ENCODE measurements around the gene MARCO.
"Not testable (repeated sequence)": the region's sequence is repeated elsewhere in the genome, so short reads cannot be mapped to it uniquely, and the experiment has no call there.

Gene MARCO

DNA sequence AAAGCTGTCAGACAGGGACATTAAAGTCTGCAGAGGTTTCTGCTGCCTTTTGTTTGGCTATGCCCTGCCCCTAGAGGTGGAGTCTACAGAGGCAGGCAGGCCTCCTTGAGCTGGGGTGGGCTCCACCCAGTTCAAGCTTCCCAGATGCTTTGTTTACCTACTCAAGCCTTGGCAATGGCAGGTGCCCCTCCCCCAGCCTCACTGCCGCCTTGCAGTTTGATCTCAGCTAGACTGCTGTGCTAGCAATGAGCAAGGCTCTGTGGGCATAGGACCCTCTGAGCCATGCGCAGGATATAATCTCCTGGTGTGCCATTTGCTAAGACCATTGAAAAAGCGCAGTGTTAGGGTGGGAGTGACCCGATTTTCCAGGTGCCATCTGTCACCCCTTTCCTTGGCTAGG, 61.9 kb downstream of the MARCO start:
- not testable (repeated sequence) for DNase-seq (ENCODE audit: low read depth in 2 of 2, low spot score in 1 of 2)

DNA sequence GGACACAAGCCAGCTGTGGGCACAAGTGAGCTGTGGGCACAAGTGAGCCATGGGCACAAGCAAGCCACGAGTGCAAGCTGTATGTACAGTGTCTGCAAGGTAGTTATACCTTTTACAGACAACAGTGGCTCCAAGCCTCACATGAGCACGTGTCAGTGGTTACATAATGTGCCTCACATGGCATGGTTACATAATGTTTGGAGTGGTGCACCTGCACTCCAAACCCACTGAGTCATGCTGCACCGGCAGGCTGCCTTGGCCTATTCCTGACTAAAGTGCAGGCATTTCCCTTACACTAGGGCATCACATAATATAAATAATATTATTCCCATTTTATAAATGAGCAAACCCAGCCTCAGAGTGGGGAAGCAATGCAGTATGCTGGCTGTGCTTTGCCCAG, 62.6 kb downstream of the MARCO start:
- DNase-seq (ENCODE audit: low read depth in 2 of 2, low spot score in 1 of 2) = no peak

DNA sequence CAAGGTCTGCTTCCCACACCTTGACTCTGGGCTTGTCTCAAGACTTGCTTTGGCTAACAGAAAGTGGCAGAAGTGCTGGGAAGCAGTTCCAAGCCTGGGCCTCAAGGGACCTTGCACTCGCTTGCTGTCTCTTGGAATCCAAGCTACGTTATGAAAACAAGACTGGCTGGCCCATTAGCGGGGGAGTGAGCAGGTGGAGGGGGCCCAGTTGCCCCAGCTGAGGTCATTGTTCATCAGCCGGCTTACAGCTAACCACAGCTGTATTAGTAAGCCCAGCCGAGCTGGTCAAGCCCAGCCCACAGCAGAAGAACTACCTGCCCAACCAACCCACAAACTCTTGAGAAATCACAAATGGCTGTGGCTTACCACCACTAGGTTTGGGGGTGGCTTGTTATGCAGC, 63.1 kb downstream of the MARCO start:
- no peak for DNase-seq (ENCODE audit: low read depth in 2 of 2, low spot score in 1 of 2)

DNA sequence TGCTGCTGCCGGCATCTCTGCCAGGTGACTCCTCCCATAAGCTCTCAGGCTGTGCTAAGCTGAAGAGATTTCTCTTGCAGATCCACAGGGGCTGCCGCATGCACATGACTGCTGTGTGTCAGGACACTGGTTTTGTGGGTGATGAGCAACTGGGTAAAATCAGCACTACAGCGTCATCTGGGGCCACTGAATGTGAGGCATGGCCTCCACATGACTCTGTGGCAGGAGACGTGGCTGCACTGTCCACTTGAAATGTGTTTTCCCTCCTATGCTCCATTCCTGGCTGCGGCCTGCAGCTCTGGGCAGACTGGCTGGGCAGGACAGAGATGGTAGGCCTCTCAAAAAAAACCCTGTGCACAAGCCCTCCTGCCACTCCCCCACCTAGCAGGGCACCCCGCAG, 63.6 kb downstream of the MARCO start:
- DNase-seq (ENCODE audit: low read depth in 2 of 2, low spot score in 1 of 2) = no peak

DNA sequence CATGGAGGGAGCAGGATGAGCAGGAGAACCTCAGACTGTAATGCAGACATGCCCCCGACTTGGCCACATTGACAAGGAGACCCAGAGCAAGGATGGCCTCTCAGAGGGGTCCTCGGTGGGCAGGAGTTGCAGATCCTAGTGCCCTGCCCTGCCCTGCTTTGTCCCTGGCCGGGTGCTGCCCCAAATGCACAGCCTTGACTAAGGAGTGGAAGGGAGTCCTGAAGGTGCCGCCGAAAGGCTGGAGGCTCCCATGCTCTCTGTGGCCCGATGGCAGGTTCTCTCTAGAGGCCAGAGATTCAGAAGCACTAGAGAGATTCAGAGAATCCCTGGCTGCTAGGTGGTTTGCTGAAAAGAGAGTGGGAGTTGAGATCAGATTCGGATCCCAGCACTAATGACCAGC, 64.4 kb downstream of the MARCO start:
- no peak for DNase-seq (ENCODE audit: low read depth in 2 of 2, low spot score in 1 of 2)

DNA sequence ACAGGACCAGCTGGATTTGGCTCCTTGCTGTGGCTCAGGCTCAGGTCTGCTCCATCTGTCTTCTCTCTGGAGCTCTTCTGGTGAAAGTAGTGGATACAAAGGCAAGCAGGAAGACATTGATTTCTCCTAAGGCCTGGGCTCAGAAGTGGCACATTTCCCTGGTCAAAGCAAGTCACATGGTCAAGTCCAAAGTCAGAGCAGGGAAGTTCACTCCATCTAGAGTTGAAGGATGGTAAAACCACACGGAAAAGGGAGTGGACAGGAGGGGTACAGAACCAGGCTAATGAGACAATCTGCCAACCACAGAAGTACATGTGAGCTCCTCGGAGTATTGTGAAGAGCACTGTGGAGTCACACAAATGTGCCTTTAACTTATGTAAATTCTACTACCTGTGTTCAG, 66.1 kb downstream of the MARCO start:
- DNase-seq (ENCODE audit: low read depth in 2 of 2, low spot score in 1 of 2) = no peak

DNA sequence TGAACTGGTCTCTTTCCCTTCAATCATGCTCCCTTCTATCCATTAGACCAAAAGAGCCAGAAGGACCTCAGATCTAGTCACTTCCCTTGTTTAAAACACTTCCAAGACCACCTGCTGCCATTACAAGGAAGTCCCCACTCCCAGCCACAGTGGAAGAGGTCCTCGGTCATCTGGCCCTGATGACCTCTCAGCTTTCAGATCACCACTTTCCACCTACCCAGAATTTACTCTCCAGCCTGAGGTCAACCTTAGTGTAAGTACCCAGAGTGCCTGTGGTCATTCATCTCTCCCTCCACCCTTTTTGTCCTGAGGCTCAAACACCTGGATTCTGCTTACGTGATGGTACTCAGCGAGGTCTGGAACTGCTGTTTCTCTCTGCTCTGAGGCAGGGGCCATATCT, 67.1 kb downstream of the MARCO start:
- no peak for DNase-seq (ENCODE audit: low read depth in 2 of 2, low spot score in 1 of 2)

DNA sequence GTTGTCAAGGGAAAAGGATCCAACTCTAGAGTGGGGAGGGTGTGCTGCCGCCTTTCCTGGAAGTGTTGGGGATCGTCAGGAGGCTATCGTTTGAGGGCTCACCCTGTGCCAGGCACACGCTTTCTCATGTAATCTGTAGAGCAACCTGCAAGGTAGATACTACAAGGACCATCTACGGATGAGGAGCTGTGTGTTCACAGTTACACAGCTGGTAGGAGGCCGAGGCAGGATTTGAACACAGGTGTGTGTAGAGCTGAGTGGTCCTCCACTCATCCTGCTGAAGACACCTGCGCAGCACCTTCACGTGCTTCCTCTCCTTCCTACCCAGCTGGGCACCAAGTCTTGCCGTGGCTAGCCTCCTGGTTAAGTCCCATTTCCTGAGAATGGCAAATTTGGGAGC, 68.3 kb downstream of the MARCO start:
- no peak for DNase-seq (ENCODE audit: low read depth in 2 of 2, low spot score in 1 of 2)

DNA sequence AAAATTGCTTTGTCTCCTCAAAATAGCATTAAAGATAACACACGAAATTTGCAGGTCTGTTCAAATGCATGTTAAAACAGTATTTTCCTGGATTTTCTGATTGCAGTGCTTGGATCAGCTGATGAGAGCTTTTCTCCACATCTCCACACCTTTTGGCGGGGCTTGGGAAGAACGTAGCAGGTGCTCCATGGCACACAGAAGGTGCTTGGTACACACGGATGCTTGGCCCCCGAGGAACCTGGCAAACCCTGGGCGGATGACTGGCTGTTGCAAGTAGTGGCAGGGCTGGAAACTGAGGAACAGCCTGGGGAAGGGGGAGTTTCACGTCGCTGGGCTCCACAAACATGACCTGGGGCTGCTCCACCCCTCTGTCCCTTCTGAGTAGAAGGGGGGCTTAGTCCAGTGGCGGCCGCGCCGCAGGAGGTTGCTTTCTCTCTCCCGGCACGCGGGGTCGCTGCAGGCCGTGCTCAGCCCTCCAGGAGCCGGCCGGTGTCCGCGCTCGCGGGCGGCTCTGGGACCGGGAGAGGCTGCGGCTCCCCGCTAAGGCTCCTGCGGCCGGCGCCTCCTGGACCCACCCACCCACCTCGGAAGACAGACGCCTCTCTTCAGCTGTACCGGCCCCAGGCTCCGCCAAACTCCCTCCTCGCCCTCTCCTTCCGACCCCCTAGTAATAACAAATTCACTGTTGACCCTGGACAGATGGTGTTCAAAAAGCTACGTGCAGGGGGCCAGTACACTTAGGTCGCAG, 69.3 kb downstream of the MARCO start:
- DNase-seq (ENCODE audit: low read depth in 2 of 2, low spot score in 1 of 2) = no peak

DNA sequence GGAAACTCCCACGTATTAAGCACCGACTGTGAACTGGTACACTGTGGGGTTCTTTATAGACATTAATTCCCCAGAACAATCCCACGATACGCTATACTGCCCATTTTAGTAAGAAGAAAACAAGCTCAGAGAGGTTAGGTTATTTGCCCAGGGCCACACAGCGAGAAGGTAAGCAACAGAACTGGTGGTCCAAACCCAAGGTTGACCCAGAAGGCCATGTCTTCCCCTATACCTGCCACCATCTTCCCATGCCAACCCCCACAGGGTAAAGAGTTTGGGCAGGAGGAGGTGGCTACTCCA, 69.9 kb downstream of the MARCO start:
- DNase-seq (ENCODE audit: low read depth in 2 of 2, low spot score in 1 of 2) = no peak

DNA sequence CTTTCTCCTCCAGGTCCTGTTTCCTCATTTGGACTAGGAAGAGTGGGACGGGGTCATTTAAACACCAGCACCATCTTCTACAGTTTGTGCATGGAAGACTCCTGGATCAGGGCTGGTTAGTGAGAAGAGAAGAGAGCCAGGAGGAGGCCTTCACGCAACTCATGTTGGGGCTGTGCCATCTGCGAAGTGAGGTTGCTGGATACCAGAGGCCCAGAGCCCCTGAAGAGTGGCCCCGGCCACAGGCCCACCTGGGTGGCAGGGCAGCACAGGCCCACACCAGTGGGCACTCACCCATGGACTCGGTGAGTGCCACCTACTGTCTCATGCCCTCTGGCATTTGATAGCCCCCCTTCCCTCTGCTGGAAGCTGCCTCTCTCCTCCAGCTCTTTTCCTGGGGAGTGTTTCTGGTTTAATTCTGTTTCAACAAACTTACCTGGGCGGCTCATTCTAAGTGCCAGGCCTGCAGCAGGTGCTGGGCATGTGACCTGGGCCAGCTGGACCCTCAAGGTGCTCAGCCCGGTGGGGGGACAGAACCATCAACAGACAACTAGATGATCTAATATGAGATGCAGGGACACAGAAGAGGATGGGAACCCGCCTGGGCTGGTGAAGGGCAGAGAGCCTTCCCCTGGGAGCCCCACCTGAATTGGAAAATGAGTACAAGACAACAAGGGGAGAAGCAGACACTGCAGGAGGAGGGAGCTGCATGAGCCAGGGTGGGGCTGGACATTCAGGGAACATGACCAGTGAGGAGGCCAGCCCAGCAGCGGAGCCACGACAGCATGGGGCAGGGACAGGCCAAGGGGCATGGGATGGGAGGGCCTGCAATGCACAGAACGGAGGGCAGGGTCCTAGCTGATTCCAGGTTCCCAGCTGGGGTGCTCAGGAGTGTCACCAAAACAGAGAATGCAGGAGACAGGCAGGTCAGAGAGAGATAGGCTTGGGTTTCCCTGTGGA, 70.6 kb downstream of the MARCO start:
- no peak for DNase-seq (ENCODE audit: low read depth in 2 of 2, low spot score in 1 of 2)

DNA sequence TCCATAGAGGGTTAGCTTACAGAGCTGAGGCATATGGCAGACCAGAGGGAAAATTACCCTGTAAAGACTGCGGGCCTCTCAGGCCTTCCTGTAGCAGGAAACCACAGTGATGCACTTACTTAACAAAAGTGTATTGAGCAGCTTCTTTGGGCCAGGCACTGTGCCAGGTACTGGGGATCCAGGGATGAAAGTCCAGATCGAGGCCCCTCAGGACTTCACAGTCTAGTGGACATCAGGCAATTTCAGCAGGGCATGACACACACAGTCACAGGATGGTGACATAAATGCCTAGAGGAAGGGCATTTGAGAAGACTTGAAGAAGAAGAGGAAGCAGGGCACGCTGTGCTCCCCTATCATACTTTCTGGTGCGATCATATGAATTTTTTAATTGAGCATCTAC, 71.7 kb downstream of the MARCO start:
- no peak for DNase-seq (ENCODE audit: low read depth in 2 of 2, low spot score in 1 of 2)

DNA sequence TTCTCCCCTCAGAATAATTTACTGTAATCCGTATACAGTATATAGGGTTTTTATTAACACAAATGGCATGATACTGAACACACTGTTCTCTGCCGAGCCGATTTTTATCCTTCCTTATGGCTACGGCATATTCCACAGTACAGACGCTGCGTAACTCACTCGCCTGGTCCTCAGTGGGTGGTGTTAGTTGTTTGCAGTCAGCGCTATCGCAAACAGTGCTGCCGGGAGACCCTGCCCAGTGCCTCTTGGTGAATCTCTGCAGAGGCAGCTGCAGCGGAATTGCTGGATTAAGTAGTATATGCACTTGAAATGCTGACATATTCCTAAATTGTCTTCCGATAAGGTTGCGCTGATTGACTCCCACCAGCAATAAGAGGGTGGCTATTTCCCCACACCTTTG, 73.9 kb downstream of the MARCO start:
- DNase-seq (ENCODE audit: low read depth in 2 of 2, low spot score in 1 of 2) = no peak

DNA sequence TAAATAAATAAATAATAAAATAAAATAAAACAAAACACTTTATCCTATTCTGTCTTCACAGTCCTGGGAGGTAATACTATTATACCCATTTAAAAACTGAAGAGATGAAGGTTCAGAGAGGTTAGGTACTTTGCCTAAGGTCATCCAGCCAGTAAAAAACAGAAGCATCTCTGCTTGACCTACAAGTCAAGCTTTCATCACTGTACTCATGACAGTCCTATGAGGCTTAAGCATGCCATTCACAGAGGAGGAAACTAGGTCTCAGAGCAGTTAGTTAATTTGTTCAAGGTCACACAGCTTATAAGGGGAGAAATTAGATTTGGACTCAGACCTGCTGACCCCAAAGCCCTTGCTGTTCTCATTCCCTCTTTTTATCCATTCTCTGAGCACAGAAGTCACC, 77.5 kb downstream of the MARCO start:
- DNase-seq (ENCODE audit: low read depth in 2 of 2, low spot score in 1 of 2) = no peak

DNA sequence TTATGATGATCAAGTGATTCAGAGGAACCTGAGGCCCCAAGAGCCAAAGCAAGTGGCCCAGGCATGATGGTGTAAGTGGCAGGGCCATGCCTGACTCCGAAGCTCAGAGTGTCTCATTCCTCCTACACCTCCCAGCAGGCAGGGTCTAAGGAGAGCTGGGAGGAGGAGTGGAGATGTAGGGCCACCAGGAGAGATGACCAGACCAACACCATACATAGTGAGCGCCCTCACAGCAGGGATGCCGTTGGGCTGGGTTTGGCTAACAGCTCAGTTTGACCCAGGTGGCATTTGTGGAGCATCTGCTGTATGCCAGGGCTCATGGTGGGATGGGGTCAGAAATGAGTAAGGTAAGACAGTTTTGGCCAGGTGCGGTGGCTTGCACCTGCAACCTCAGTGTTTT, 80.7 kb downstream of the MARCO start:
- no peak for DNase-seq (ENCODE audit: low read depth in 2 of 2, low spot score in 1 of 2)

DNA sequence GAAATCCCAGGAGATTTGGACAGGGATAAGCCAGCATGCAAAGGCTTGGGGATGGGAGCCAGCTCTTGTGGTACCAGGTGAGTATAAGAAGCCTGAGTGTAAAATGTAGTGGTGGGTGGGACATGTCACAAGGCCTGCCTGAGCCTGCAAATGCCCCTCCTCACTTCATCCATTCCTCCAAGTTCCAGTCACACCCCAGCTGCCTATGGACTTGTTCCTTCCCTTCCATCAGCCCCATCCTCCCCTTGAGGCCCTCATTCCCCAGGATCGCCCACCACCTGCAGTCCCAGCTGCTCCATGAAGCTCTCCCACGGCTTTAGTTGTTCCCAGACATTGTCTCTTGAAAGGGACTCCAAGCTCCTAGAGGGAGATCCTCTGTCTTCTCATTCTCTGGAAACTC, 81.5 kb downstream of the MARCO start:
- DNase-seq (ENCODE audit: low read depth in 2 of 2, low spot score in 1 of 2) = no peak

DNA sequence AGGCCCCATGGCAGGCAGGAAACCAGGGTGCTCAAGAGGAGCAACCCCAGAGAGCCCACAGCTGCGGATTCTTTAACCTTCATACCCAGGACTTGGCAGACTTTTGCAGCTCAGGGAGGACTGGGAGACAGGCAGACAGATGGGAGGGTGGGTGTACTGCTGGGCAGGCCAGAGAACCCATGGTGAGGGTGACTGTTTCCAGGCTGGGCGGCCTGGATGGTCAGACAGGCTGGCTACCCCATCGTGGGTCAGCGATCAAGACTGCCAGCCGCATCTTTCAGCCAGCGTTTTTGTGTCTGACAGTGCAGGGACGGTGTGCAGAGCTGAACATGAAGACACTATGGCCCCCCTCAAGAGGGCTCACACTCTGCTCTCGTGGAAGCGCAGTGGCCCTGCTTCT, 82.2 kb downstream of the MARCO start:
- DNase-seq (ENCODE audit: low read depth in 2 of 2, low spot score in 1 of 2) = no peak

DNA sequence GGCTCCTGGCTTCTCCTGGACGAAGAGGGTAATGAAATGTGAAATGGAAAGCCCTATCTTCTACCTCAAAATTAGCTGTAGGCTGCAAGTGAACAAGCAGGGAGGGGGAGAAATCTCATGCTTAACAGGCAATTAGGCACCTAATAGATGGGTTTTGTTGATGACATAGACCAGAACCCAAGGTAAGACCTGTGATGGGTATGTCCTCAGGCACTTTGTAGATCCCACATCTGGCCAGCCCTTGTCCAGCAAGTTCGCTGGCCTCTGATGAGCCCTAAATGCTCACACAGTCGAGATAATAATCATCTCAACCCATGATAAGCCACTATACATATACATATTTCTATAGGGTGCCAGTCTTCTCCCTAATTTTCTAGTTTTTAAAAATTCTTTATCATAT, 82.6 kb downstream of the MARCO start:
- no peak for DNase-seq (ENCODE audit: low read depth in 2 of 2, low spot score in 1 of 2)

DNA sequence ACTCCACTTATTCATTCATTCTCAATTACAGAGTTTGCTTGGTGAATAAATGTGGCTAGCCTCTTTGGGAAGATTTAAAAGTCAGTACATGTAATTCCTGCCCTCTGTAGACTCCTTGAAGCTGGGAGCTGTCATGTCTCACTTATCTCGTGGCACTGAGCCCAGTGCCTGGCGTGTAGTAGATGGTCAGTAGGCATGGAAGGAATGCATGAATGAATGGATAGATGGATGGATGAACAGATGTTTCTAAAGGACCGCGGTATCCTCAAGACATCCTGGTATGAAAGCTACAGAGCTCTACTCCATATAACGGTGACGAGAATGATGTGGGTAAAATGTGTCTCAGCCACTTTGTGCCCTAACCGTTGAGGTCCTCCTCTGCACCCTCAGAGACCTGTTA, 83.0 kb downstream of the MARCO start:
- DNase-seq (ENCODE audit: low read depth in 2 of 2, low spot score in 1 of 2) = no peak

DNA sequence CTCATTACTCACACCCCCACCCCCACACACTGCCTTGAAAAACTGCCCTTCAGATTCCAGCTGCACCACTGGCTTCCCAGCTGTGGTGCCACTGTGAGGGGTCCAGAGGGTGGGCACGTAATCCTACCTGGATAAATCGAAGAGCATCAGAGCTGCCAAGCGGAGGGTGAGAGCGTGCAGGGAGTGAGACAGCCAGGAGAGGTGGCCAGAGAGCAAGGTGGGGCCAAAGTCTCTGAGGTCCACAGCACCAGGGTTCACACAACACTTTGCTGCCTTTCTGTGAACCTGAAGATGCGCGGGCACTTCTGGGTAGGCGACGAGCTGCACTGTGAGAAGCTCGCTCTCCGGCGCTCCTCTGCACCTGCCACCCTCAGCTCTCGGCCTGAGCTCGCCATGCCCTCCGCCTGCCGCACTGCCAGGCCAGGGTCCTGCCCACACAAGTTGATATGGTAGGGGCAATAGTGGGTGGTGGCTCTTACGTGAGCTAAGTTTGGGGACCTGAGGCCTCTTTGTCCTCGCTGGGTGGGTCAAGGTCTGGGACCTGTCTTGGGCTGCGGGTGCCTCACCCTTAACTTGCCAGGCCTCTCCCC, 83.9 kb downstream of the MARCO start:
- no peak for DNase-seq (ENCODE audit: low read depth in 2 of 2, low spot score in 1 of 2)

DNA sequence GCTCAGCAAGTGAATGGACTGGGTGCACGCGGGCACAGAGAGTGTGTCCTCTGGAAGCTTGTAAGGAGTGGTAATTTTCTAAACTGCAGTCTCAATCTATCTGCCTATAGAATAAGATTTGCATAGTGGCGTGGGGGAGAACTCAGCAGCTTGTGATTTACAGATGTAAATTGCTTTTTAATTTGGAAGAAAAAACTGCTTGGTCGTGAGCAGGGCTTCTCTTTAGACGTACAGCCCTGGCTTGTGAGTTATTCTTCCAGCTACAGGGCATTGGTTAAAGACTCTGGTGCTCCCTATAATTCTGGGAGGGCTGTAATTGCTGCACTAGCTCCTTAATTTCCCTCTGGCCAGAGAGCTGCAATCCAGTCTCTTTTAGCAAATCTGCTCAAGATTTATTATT, 84.9 kb downstream of the MARCO start:
- DNase-seq (ENCODE audit: low read depth in 2 of 2, low spot score in 1 of 2) = no peak
